ENCODE measurements around the gene WTAP. TPM values are rescaled to one million over a fixed set of nuclear protein-coding genes. Genes with fewer than 3 reads are reported as not detected.
"Not testable (repeated sequence)": the region's sequence is repeated elsewhere in the genome, so short reads cannot be mapped to it uniquely, and the experiment has no call there.

Gene WTAP
- total and polyA plus RNA-seq, 5 donors from 2014 or later, result 145 to 177 (median 150) TPM

DNA sequence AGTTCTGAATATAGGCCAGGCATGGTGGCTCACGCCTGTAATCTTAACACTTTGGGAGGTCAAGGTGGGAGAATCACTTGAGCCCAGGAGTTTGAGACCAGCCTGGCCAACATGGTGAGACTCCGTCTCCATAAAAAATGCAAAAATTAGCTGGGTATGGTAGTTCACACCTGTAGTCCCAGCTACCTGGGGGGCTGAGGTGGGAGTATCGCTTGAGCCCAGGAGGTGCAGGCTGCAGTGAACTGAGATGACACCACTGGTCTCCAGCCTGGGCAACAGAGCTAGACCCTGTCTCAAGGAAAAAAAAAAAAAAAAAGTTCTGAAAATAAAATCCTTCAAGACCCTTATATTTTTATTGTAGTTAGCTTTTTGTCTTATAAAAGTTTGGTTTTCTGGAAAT is 11.7 kb upstream of the WTAP start:
- Histone ChIP-seq H3K4me1 (ENCODE audit: control insufficient read depth, insufficient read depth, low read length, poor library complexity, severe bottlenecking) (no peaks in the 10 kb centered on the region), H3K27me3 (ENCODE audit: control insufficient read depth, insufficient read depth, low read length) (no peaks in the 10 kb centered on the region), H3K36me3 (ENCODE audit: control insufficient read depth, insufficient read depth, low read length) (no peaks in the 10 kb centered on the region), H3K9me3 (ENCODE audit: control insufficient read depth in 2 of 2, low read length in 2 of 2) (no peaks in the 10 kb centered on the region), H3K27ac (ENCODE audit: insufficient read depth, low read length, poor library complexity, severe bottlenecking) (no peak overlapping the region), H3K4me3 (ENCODE audit: low read depth, low read length) (no peak overlapping the region)
- Mint-ChIP-seq H3K27me3 (no peaks in the 10 kb centered on the region), H3K9me3 (no peaks in the 10 kb centered on the region), H3K36me3 (no peaks in the 10 kb centered on the region), H3K27ac (no peak overlapping the region), H3K4me3 (no peak overlapping the region), H3K4me1 (peaks cover 4 to 13% (median 8%) of the 10 kb centered on the region in 4 donors)
- no peak for ATAC-seq (ENCODE audit: low read depth in 2 of 2)
- no peak for DNase-seq

DNA sequence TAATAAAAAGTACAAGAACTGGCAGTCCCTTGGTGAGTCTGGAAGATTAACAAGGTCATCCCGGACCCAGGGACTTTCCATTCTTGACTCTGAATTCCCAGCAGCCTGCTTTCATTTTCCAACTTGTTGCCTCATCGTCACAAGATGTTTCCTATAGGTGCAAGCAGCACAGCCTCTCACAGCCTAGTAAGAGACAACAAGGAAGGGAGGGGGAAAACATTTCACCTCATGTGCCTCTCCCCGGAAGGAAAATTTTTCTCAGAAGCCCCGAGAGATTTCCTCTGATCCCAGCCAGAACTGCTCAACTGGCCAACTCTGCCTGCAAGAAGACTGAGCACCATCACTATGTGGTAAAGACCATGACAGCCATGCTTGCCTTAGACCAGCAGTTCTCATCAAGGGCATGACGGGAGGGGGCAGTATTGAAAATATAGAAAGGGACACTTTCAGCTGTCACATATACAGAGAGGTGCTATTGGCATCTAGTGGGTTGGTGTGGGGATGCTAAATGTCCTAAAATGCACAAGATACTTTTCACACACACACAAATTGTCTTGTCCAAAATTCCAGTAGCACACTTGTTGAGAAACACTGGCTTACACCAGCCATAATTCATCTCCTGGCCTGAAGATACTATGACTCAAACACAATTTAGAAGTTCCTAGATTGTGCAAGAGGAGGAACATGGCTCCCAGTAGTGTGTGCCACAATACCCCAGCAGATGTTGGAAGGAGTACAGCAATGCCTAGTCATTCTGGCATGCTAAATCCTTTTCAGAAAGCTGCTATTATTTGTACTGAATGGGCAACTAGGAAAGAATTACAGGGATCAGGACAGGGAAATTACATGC is 10.8 kb upstream of the WTAP start:
- no peak overlapping the region for H3K27ac ChIP-seq (ENCODE audit: insufficient read depth, low read length, poor library complexity, severe bottlenecking)
- H3K4me3 Mint-ChIP-seq, result no peak overlapping the region
- H3K4me1 Mint-ChIP-seq, result peaks cover 6 to 13% (median 9%) of the 10 kb centered on the region in 4 donors
- no peak for DNase-seq
- H3K4me3 ChIP-seq (ENCODE audit: low read depth, low read length), result no peak overlapping the region
- no peaks in the 10 kb centered on the region for H3K27me3 ChIP-seq (ENCODE audit: control insufficient read depth, insufficient read depth, low read length)
- no peaks in the 10 kb centered on the region for H3K27me3 Mint-ChIP-seq
- ATAC-seq (ENCODE audit: low read depth in 2 of 2), result no peak
- H3K9me3 ChIP-seq (ENCODE audit: control insufficient read depth in 2 of 2, low read length in 2 of 2), result no peaks in the 10 kb centered on the region
- no peaks in the 10 kb centered on the region for H3K9me3 Mint-ChIP-seq
- no peaks in the 10 kb centered on the region for H3K36me3 ChIP-seq (ENCODE audit: control insufficient read depth, insufficient read depth, low read length)
- H3K4me1 ChIP-seq (ENCODE audit: control insufficient read depth, insufficient read depth, low read length, poor library complexity, severe bottlenecking), result no peaks in the 10 kb centered on the region
- H3K36me3 Mint-ChIP-seq, result no peaks in the 10 kb centered on the region
- no peak overlapping the region for H3K27ac Mint-ChIP-seq

DNA sequence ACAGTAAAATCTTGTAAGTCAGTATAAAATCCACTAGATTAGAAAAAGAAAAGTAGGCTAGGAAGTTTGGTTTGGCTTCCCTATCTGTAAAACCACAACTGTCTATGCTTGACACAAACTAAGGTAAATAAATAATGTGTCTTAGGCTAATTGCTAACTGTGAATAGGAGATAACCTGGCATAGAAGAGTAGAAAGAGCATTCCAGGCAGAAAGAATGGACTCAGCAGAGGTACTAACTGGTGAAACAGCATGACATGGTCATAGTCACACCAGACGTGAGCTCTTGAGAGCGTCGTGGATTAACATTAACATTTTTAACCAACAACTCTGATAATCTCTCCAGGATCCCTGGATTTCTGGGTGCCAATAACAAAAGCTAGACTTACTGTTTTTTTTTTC is 8.7 kb upstream of the WTAP start:
- no peak overlapping the region for H3K4me3 ChIP-seq (ENCODE audit: low read depth, low read length)
- H3K27ac Mint-ChIP-seq, result no peak overlapping the region
- H3K4me1 Mint-ChIP-seq, result peaks cover 11 to 18% (median 17%) of the 10 kb centered on the region in 4 donors
- H3K27me3 Mint-ChIP-seq, result no peaks in the 10 kb centered on the region
- no peaks in the 10 kb centered on the region for H3K4me1 ChIP-seq (ENCODE audit: control insufficient read depth, insufficient read depth, low read length, poor library complexity, severe bottlenecking)
- H3K36me3 ChIP-seq (ENCODE audit: control insufficient read depth, insufficient read depth, low read length), result no peaks in the 10 kb centered on the region
- no peak for DNase-seq
- ATAC-seq (ENCODE audit: low read depth in 2 of 2), result no peak
- H3K9me3 ChIP-seq (ENCODE audit: control insufficient read depth in 2 of 2, low read length in 2 of 2), result no peaks in the 10 kb centered on the region
- peak overlapping the region in 1 of 4 donors; percentile 43 for H3K4me3 Mint-ChIP-seq
- peaks cover 13% of the 10 kb centered on the region for H3K36me3 Mint-ChIP-seq
- H3K27ac ChIP-seq (ENCODE audit: insufficient read depth, low read length, poor library complexity, severe bottlenecking), result no peak overlapping the region
- peaks cover 0 to 9% (median 0%) of the 10 kb centered on the region in 7 donors for H3K9me3 Mint-ChIP-seq
- no peaks in the 10 kb centered on the region for H3K27me3 ChIP-seq (ENCODE audit: control insufficient read depth, insufficient read depth, low read length)

DNA sequence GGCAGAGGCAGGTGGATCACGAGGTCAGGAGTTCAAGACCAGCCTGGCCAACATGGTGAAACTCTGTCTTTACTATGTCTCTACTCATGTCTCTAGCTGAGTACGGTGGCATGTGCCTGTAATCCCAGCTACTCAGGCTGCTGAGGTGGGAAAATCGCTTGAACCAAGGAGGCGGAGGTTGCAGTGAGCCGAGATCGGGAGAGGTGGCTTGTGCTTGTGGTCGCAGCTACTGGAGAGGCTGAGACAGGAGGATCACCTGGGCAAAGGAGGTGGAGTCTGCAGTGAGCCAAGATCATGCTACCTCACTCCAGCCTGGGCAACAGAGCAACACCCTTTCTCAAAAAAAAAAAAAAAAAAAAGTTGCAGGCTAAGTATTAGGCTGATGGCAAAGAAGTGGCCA is 8.0 kb upstream of the WTAP start:
- Histone ChIP-seq H3K36me3 (ENCODE audit: control insufficient read depth, insufficient read depth, low read length) (no peaks in the 10 kb centered on the region), H3K4me3 (ENCODE audit: low read depth, low read length) (no peak overlapping the region), H3K27me3 (ENCODE audit: control insufficient read depth, insufficient read depth, low read length) (no peaks in the 10 kb centered on the region), H3K4me1 (ENCODE audit: control insufficient read depth, insufficient read depth, low read length, poor library complexity, severe bottlenecking) (no peaks in the 10 kb centered on the region), H3K9me3 (ENCODE audit: control insufficient read depth in 2 of 2, low read length in 2 of 2) (no peaks in the 10 kb centered on the region), H3K27ac (ENCODE audit: insufficient read depth, low read length, poor library complexity, severe bottlenecking) (no peak overlapping the region)
- H3K9me3 Mint-ChIP-seq, result peaks cover 0 to 9% (median 0%) of the 10 kb centered on the region in 7 donors
- ATAC-seq (ENCODE audit: low read depth in 2 of 2) (no peak), DNase-seq (no peak)
- H3K27me3 Mint-ChIP-seq, result no peaks in the 10 kb centered on the region
- H3K27ac Mint-ChIP-seq, result no peak overlapping the region
- H3K36me3 Mint-ChIP-seq, result peaks cover 15% of the 10 kb centered on the region
- H3K4me3 Mint-ChIP-seq, result no peak overlapping the region
- H3K4me1 Mint-ChIP-seq, result peaks cover 15 to 21% (median 20%) of the 10 kb centered on the region in 4 donors

DNA sequence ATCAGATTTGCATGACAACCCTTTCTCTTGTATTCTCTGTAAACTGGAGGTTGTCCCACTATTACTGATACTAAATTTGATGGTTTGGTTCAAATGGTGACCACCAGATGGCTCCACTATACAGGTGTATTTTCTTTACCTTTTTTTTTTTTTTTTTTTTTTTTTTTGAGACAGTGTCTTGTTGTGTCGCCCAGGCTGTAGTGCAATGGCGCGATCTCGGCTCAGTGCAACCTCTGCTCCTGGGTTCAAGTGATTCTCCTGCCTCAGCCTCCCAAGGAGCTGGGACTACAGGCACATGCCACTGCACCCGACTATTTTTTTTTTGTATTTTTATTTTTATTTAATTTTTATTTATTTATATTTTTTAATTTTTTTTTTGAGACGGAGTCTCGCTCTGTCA is 6.6 kb upstream of the WTAP start:
- Mint-ChIP-seq H3K36me3 (peaks cover 16% of the 10 kb centered on the region), H3K9me3 (peaks cover 0 to 9% (median 0%) of the 10 kb centered on the region in 7 donors), H3K27ac (no peak overlapping the region), H3K4me3 (peak overlapping the region in 1 of 4 donors; percentile 40), H3K4me1 (peaks cover 15 to 27% (median 19%) of the 10 kb centered on the region in 4 donors), H3K27me3 (no peaks in the 10 kb centered on the region)
- H3K27me3 ChIP-seq (ENCODE audit: control insufficient read depth, insufficient read depth, low read length), result no peaks in the 10 kb centered on the region
- ATAC-seq (ENCODE audit: low read depth in 2 of 2) (peak; percentile 77 to 79), DNase-seq (peak; percentile 42 to 81 (median 76))
- H3K36me3 ChIP-seq (ENCODE audit: control insufficient read depth, insufficient read depth, low read length), result no peaks in the 10 kb centered on the region
- peaks cover 7% of the 10 kb centered on the region for H3K4me1 ChIP-seq (ENCODE audit: control insufficient read depth, insufficient read depth, low read length, poor library complexity, severe bottlenecking)
- no peak overlapping the region for H3K27ac ChIP-seq (ENCODE audit: insufficient read depth, low read length, poor library complexity, severe bottlenecking)
- H3K9me3 ChIP-seq (ENCODE audit: control insufficient read depth in 2 of 2, low read length in 2 of 2), result no peaks in the 10 kb centered on the region
- H3K4me3 ChIP-seq (ENCODE audit: low read depth, low read length), result no peak overlapping the region

DNA sequence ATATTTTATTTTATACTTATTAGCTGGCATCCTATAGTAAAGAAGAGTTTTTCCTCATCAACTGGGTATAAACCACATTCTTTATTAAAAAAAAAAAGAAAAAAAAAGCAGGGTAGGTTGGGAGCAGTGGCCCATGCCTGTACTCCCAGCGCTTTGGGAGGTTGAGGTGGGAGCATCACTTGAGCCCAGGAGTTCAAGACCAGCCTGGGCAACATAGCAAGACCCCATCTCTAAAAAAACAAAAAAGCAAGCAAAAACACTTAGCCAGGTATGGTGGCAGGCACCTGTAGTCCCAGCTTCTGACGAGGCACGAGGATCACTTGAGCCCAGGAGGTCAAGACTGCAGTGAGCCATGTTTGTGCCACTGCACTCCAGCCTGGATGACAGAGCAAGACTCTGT is 5.3 kb upstream of the WTAP start:
- H3K9me3 Mint-ChIP-seq; H3K27ac ChIP-seq (ENCODE audit: insufficient read depth, low read length, poor library complexity, severe bottlenecking); ATAC-seq (ENCODE audit: low read depth in 2 of 2); H3K27me3 ChIP-seq (ENCODE audit: control insufficient read depth, insufficient read depth, low read length); H3K36me3 ChIP-seq (ENCODE audit: control insufficient read depth, insufficient read depth, low read length); DNase-seq; H3K27me3 Mint-ChIP-seq; H3K27ac Mint-ChIP-seq; H3K4me3 Mint-ChIP-seq; H3K4me3 ChIP-seq (ENCODE audit: low read depth, low read length); H3K9me3 ChIP-seq (ENCODE audit: control insufficient read depth in 2 of 2, low read length in 2 of 2): not testable (repeated sequence)
- H3K36me3 Mint-ChIP-seq, result peaks cover 16% of the 10 kb centered on the region
- H3K4me1 Mint-ChIP-seq, result peaks cover 22 to 38% (median 29%) of the 10 kb centered on the region in 4 donors
- peaks cover 17% of the 10 kb centered on the region for H3K4me1 ChIP-seq (ENCODE audit: control insufficient read depth, insufficient read depth, low read length, poor library complexity, severe bottlenecking)

DNA sequence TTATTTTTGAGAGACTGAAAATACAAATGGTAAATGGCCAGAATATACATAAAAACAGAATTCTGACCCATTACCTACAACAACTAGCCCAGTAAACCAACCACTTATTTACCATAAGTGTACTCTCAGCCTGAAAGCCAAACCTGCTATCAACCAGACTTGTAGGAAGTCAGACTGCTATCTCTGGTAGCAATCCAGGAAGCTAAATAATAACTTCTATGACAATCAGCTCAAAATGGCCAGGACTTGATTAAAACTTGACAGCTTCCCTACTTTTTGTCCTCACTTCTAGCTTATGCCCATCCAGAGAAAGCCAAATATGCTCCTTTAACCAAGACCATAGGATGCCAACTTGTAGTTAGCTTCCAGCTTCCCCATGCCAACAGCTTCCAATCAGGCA is 4.7 kb upstream of the WTAP start:
- no peak overlapping the region for H3K4me3 ChIP-seq (ENCODE audit: low read depth, low read length)
- H3K4me1 ChIP-seq (ENCODE audit: control insufficient read depth, insufficient read depth, low read length, poor library complexity, severe bottlenecking), result peaks cover 17% of the 10 kb centered on the region
- H3K36me3 Mint-ChIP-seq, result peaks cover 16% of the 10 kb centered on the region
- peaks cover 21 to 38% (median 30%) of the 10 kb centered on the region in 4 donors for H3K4me1 Mint-ChIP-seq
- peak overlapping the region in 1 of 3 donors; percentile 33 for H3K27ac Mint-ChIP-seq
- peaks cover 0 to 9% (median 0%) of the 10 kb centered on the region in 7 donors for H3K9me3 Mint-ChIP-seq
- H3K36me3 ChIP-seq (ENCODE audit: control insufficient read depth, insufficient read depth, low read length), result no peaks in the 10 kb centered on the region
- ATAC-seq (ENCODE audit: low read depth in 2 of 2), result no peak
- no peaks in the 10 kb centered on the region for H3K27me3 ChIP-seq (ENCODE audit: control insufficient read depth, insufficient read depth, low read length)
- no peak for DNase-seq
- no peaks in the 10 kb centered on the region for H3K9me3 ChIP-seq (ENCODE audit: control insufficient read depth in 2 of 2, low read length in 2 of 2)
- H3K27me3 Mint-ChIP-seq, result peaks cover 9% of the 10 kb centered on the region
- H3K27ac ChIP-seq (ENCODE audit: insufficient read depth, low read length, poor library complexity, severe bottlenecking), result no peak overlapping the region
- H3K4me3 Mint-ChIP-seq, result peak overlapping the region in 2 of 4 donors; percentile 47 to 89

DNA sequence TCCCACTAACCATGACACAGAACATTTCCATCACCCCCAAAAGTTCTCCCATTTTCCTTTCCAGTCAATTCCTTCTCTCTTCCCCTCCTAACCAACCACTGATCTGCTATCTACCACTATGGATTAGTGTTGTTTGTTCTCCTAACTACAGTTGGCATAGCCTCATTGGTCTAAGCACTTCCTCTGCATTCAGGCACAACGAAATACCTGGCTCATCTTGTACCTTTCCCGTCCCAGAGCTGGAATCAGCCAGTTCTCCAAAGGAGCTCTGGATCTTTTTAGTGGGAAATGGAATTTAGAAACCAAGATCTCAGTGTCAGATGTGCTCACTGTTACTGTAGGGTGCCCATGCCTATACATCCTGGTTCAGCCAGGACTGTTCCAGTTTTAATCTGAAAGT is 4.0 kb upstream of the WTAP start:
- H3K4me3 Mint-ChIP-seq, result peak overlapping the region in 1 of 4 donors; percentile 89
- ATAC-seq (ENCODE audit: low read depth in 2 of 2) (no peak), DNase-seq (no peak)
- no peak overlapping the region for H3K4me3 ChIP-seq (ENCODE audit: low read depth, low read length)
- peak overlapping the region in 2 of 3 donors; percentile 24 to 60 for H3K27ac Mint-ChIP-seq
- H3K27me3 Mint-ChIP-seq, result peaks cover 9% of the 10 kb centered on the region
- peaks cover 0 to 9% (median 0%) of the 10 kb centered on the region in 7 donors for H3K9me3 Mint-ChIP-seq
- no peaks in the 10 kb centered on the region for H3K36me3 ChIP-seq (ENCODE audit: control insufficient read depth, insufficient read depth, low read length)
- peaks cover 20 to 39% (median 34%) of the 10 kb centered on the region in 4 donors for H3K4me1 Mint-ChIP-seq
- no peak overlapping the region for H3K27ac ChIP-seq (ENCODE audit: insufficient read depth, low read length, poor library complexity, severe bottlenecking)
- no peaks in the 10 kb centered on the region for H3K27me3 ChIP-seq (ENCODE audit: control insufficient read depth, insufficient read depth, low read length)
- H3K9me3 ChIP-seq (ENCODE audit: control insufficient read depth in 2 of 2, low read length in 2 of 2), result no peaks in the 10 kb centered on the region
- peaks cover 17% of the 10 kb centered on the region for H3K4me1 ChIP-seq (ENCODE audit: control insufficient read depth, insufficient read depth, low read length, poor library complexity, severe bottlenecking)
- peaks cover 16% of the 10 kb centered on the region for H3K36me3 Mint-ChIP-seq

All from CD4-positive, CD25-positive, alpha-beta regulatory T cell (primary cell).